Bladder microvascular endothelial cell (primary cell): ENCODE data around the gene SHE. TPM values are rescaled to one million over a fixed set of nuclear protein-coding genes. Genes with fewer than 3 reads are reported as not detected.

Experiments used
- total RNA-seq: library from RNA; depleted of rRNA; stranded (reverse); fragments of >200 nt; gene quantifications from 2 replicates; pipeline ENCODE4 v1.2.3, GENCODE V29; 2014

SHE gene
- total RNA-seq, result 59.3 and 71.6 TPM in 2 replicates

GRCh38 chr1:154502066-154502743 is at the start of gene SHE, which contains the start of gene TDRD10:
SHE (minus strand) TSS chr1:154502412; CDS start chr1:154502026, 386 bp downstream.
TDRD10 (plus strand) TSS chr1:154502219; CDS start chr1:154506904, 4,685 bp downstream.

Other genes starting within 250 kb of the SHE start
- gene HAX1, start 229.8 kb downstream of the SHE start, total RNA-seq, result 75.7 and 82.6 TPM in 2 replicates
- not detected in 2 replicates for gene AQP10, start 181.3 kb downstream of the SHE start, total RNA-seq
- 60.7 and 69.6 TPM in 2 replicates for gene ATP8B2, start 176.9 kb downstream of the SHE start, total RNA-seq
- gene IL6R, start 97.1 kb downstream of the SHE start, total RNA-seq, result 10.7 and 15.0 TPM in 2 replicates
- 3.6 and 5.2 TPM in 2 replicates for gene TDRD10, start 193 bp downstream of the SHE start, total RNA-seq
- 23.2 and 46.6 TPM in 2 replicates for gene UBE2Q1, start 56.2 kb upstream of the SHE start, total RNA-seq
- gene CHRNB2, start 65.4 kb upstream of the SHE start, total RNA-seq, result under 0.01 TPM in 1 of 2 replicates, not detected in the other
- 54.9 and 114 TPM in 2 replicates for gene ADAR, start 105.8 kb upstream of the SHE start, total RNA-seq